Uterus (tissue), 2 donors: ENCODE results near the gene NMNAT2.

ENCODE experiments used
- POLR2A ChIP-seq, 2 donors: fragments of 450-650 bp; IDR thresholded peaks; one replicate each; pipeline ENCODE4 v1.6.1; 2016; ENCODE audit warnings: antibody characterized with exemption in 2 of 2, mild to moderate bottlenecking in 1 of 2, moderate library complexity in 1 of 2
- TF ChIP-seq, protein P1 (sequence below), 4 experiments: fragments of 200-600 bp in 2 of 4; fragments of 450-650 bp in 2 of 4; sonication (generic) in 2 of 4; IDR thresholded peaks; one replicate each; pipeline ENCODE4 v1.5.1; 2016 to 2019; ENCODE audit warnings: antibody characterized with exemption in 4 of 4, mild to moderate bottlenecking in 2 of 4, moderate library complexity in 1 of 4

DNA sequence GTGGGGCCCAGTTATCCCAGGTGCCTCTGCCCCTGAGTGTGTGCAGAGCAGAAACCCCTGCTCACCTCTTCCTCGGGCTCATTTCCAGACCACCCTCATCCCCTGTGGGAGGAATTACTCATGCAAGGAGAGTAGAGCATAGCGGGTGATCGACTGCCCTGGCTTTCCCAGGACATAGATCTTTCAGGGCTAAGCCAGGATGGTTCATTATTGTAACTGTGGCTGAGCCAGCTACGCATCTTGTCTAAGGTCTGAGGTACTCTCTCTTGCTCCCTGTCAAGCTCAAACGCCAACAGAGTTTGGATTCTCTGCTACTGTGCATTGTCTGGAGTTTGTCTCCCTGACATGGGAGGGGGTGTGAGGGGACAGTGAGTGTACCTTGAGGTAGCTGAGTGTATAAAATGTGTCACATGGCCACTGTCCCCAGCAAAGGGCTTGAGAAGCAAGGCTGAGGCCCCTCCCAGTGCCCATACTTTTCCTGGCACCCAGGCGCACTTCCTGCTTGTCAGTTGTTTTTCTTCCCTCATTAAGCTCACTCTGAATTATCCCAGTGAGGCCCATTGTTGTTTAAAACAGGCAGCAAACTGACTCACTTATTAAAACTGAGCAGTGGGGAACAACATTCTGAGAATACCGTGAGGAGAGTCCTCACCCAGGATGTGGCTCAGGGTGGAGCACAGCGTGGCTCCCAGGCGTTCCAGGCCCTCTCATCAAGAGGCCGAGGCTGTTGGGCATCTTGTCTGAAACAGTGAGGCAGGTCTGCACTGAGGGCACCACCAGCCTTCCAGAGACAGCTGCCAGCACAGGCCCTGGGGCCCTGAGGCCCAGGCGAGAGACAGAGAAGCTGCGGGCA, 139.2 kb downstream of the NMNAT2 start:
- TF ChIP-seq, protein P1, sequence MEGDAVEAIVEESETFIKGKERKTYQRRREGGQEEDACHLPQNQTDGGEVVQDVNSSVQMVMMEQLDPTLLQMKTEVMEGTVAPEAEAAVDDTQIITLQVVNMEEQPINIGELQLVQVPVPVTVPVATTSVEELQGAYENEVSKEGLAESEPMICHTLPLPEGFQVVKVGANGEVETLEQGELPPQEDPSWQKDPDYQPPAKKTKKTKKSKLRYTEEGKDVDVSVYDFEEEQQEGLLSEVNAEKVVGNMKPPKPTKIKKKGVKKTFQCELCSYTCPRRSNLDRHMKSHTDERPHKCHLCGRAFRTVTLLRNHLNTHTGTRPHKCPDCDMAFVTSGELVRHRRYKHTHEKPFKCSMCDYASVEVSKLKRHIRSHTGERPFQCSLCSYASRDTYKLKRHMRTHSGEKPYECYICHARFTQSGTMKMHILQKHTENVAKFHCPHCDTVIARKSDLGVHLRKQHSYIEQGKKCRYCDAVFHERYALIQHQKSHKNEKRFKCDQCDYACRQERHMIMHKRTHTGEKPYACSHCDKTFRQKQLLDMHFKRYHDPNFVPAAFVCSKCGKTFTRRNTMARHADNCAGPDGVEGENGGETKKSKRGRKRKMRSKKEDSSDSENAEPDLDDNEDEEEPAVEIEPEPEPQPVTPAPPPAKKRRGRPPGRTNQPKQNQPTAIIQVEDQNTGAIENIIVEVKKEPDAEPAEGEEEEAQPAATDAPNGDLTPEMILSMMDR (IDR thresholded peaks at IDR 0.05) = no peak
- no peak for TF ChIP-seq POLR2A (IDR thresholded peaks at IDR 0.05)
